GM18507 (cell line): ENCODE data around the gene NRP1.
A peak's percentile ranks its signal among the peaks of the same experiment; 100 is the strongest.

Experiments used
- DNase-seq: peaks from one replicate; pipeline ENCODE4 v3.0.0; 2011; ENCODE audit warnings: low read depth; ENCODE audit not compliant: insufficient read length; ENCODE audit errors: extremely low spot score
- FAIRE-seq: peaks from 2 replicates; lab custom pipeline; 2011; peaks lifted over from hg19 to GRCh38; lab: Jason Lieb, UNC

The NRP1 gene

DNA sequence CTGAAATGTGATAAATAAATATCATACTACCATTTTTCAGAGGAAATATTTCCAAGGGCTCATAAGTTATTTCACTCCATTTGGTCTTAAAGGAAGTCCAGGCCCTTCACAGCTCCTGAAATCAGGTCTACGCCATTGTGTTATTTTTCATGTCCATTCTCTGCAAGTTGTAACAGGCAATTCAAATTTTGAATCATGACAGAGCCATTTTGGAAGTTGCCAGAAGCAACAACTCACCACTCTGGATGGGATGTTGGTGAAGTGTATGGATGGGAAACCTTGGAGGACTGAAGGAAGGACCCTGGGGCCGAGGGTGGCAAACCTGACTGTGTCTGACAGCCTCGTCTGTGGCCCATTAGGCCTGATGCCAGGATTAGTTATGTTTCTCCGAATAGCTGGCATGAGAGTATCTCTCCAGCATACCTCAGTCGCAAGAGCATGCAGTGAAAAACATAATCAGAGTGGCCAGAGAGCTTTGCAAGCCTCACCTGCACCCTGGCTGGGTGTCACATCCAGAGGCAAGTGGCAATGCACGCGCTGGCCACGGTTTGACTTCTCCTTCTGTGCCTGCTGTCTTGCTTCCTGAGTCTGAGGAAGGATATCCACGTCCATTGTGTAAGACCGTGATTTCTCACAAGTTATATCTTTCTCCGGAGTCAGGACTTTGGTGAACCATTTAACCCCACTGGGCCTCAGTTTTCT, 87.1 kb downstream of the NRP1 start:
- DNase-seq (no peak), FAIRE-seq (no peak)

GRCh38 chr10:33245343-33245742, 89.1 kb downstream of the NRP1 start:
- FAIRE-seq, result peak; percentile 26

GRCh38 chr10:33244354-33244967, 90.0 kb downstream of the NRP1 start:
- FAIRE-seq (peak; percentile 66), DNase-seq (no peak)

More at GRCh38 chr10:33245343-33245742, 89.1 kb downstream of the NRP1 start:
- DNase-seq, result no peak

DNA sequence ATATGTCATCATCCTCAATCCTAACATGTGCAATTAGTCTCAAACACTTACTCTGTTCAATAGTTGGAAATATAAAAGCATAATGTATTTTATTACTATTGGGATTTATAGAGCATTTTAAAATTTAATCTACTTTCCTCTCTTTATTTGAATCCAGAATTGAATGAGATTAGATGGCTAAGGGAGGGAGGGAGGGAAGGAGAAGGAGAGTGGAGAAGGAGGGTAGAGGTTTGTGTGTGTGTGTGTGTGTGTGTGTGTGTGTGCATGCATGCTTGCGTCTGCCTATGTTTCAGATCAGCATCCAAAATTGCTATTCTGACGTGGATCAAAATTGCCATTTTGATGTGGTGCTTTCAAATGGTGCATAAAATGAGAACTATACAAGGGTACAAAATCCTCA, 90.8 kb downstream of the NRP1 start:
- FAIRE-seq (peak; percentile 5), DNase-seq (no peak)

DNA sequence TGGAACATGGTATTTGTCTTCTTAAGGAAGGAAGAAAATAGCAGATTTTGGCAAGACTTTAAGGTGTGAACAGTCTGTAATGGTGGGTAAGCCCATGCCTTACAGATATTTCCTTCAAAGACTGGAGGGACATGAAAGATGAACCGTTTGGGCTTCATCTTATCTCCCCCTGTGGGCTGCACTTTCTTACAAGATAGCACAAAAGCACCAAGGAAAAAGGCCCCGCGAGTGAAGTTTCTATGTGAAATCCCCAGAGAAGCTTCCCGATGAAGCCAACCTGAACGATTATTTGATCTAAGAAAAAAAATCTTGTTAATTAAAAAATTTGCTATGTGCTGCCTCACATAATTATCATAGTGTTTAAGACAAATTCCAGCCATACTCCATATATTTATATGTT, 91.5 kb downstream of the NRP1 start:
- DNase-seq (no peak), FAIRE-seq (no peak)

- no peak for FAIRE-seq
- no peak for DNase-seq
These were observed 93.1 kb downstream of the NRP1 start for GRCh38 chr10:33241351-33241750.

- FAIRE-seq (no peak), DNase-seq (no peak)
These were observed 93.5 kb downstream of the NRP1 start for GRCh38 chr10:33240931-33241330.

DNA sequence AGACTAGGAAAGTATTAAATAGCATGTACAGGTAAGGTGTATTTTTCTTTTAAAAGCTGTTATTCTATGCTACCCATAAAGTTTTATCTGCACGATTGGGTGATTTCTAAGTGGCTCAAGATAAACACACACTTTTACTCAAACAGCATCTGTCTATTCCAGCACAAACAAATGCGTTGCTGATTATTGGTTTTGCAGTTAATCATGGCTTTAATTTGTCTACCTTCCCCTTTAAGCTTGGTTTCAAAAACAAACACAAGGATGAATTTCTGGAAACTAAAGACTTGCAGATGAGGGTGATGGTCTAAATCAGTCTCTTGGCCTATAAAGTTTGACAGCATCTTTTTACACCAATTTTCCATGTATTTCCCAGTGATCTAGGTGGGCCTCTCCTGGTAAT, 94.2 kb downstream of the NRP1 start:
- no peak for FAIRE-seq

GRCh38 chr10:33239257-33239656, 95.2 kb downstream of the NRP1 start:
- DNase-seq (no peak), FAIRE-seq (no peak)

More for the DNA sequence above, 94.2 kb downstream of the NRP1 start:
- no peak for DNase-seq

DNA sequence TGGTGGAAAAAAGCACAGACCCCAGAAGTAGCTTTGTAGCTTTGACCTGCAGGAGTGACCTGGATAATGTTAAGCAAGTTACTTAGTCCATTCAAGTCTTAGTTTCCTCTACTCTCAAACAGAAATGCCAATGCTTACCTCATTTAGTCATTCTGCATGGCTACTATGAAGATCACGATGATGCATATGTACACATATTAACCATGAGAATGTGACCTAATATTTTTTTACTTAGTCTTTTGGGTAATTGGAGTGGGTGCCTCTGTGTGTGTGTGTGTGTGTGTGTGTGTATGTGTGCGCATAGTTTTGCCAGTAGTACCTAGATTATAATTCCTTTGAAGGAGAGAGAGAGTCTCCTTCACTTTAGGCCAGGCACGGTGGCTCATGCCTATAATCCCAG, 95.8 kb downstream of the NRP1 start:
- FAIRE-seq (no peak), DNase-seq (no peak)

GRCh38 chr10:33237736-33238624, 96.5 kb downstream of the NRP1 start:
- FAIRE-seq (no peak), DNase-seq (no peak)

GRCh38 chr10:33236916-33237315, 97.6 kb downstream of the NRP1 start:
- FAIRE-seq (no peak), DNase-seq (no peak)

DNA sequence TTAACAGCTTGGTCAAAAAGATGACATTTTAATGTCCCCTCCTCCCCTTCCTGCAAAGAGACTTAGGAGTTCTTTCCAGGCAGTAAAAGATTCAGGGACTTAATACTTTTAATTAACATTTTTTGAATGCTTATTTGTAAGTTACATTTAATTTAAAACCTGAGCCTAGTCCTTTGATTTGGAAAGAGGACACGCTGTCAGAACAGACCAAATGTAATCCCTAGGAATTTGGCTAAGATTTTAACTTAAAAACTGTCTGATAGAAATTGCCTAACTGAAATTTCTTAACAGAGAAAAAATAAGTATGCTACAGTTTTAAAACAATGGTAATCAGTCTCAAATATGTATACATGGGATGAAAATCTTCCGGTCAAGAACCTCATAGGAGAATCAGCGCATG, 98.5 kb downstream of the NRP1 start:
- FAIRE-seq (no peak), DNase-seq (no peak)

DNA sequence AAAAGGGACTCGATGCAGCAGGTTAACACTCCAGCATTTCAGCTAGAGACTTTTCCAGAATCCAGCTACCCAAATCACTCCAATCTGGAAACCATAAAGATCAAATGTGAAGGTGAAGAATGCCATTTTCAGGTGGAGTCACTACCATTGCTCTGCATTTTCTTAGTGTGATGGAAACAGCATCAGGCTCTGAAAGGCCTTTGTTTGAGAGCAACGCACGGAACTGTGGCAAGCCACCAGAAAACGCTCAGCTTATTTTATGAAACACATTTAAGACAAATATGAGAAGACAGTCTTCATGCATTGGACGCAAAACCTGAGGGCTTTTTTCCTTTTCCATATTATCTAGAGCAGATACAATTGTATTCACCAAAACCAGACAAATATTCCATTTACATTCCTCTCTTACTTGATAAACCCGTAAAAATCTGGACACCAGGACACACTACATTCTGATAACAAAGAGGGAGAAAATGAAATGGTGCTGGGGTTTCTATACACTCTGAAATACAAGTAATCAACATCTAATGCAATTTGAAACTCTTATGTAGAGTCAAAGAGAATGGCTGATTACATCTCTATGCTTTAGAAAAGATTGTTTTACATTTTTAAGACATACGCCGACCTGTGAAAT, 99.1 kb downstream of the NRP1 start:
- DNase-seq, result no peak
- FAIRE-seq, result no peak

- no peak for DNase-seq
- FAIRE-seq, result no peak
These were observed 99.6 kb downstream of the NRP1 start for GRCh38 chr10:33234831-33235237.

GRCh38 chr10:33233635-33234034, 100.8 kb downstream of the NRP1 start:
- FAIRE-seq (no peak), DNase-seq (no peak)

GRCh38 chr10:33233221-33233620, 101.2 kb downstream of the NRP1 start:
- DNase-seq (no peak), FAIRE-seq (no peak)

DNA sequence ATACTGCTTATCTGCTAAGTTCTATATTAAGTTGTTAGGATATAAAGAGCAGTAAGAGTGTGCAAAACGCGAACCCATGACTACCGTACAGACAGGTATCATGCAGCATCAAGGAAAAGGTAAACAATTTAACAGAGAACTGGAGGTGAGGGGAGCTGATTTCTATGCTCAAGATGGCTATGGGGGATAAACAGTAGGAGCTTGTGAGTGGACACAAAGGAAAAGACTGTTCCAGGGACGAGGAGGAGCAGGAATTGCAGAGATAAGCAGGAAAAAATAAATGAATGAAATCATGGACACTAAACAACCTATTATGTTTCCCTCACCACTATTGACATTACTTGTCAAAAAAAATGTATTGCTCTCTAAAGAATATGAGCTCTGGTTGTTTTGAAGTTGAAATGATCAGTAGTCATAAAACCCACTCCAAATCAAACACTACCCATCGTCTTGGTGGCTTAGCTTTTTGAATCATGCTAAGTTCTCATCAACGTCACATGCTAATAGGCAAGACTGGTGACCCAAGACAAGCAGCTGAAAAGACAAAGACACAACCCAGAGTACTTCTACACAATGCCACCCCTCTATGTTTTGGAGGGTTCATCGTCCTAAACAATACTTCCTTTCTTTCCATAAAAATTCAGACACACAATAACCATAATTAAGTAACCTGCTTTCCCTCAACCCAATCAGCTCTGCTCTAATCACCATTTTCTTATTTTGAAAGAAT, 102.7 kb downstream of the NRP1 start:
- DNase-seq (no peak), FAIRE-seq (no peak)

DNA sequence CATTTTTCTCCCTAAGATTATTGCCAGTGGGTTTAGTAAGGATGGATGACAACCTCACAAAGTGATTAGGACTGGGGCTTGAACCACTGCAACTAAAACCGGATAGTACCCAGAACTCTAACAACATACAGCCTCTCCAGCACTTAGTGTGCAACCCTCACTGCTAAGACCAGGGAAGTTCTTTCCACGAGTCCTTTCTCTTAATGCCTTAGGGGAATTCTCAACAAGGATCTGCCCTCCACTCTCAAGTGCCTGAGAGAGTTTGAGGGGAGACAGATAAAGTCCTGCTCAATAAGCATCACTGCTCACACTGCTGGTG, 104.6 kb downstream of the NRP1 start:
- DNase-seq, result no peak

More for the DNA sequence above, 104.6 kb downstream of the NRP1 start:
- no peak for FAIRE-seq
